Lower leg skin (tissue), 4 donors: ENCODE data around the gene STXBP6. TPM values are rescaled to one million over a fixed set of nuclear protein-coding genes. Genes with fewer than 3 reads are reported as not detected.

ENCODE experiments used
- DNase-seq, 2 donors: peaks; one replicate each; pipeline ENCODE4 v3.0.0-alpha.2; 2019; ENCODE audit warnings: low spot score in 2 of 2
- H3K4me3 ChIP-seq: fragments of 200-600 bp; sonication (generic); 2 replicates; pipeline ENCODE4 v1.5.1; 2017; ENCODE audit warnings: mild to moderate bottlenecking, low read depth; ENCODE audit not compliant: poor library complexity, severe bottlenecking
- CTCF ChIP-seq, 3 donors: fragments of 450-650 bp; IDR thresholded peaks; one replicate each; pipeline ENCODE4 v1.5.1; 2016; ENCODE audit warnings: antibody characterized with exemption in 3 of 3, mild to moderate bottlenecking in 3 of 3, moderate library complexity in 2 of 3
- POLR2A ChIP-seq, 2 donors: fragments of 450-650 bp; IDR thresholded peaks; one replicate each; pipeline ENCODE4 v1.6.1; 2016 to 2017; ENCODE audit warnings: antibody characterized with exemption in 2 of 2, mild to moderate bottlenecking in 1 of 2, moderate library complexity in 1 of 2
- WGBS, 2 donors: methylation state at CpG; one replicate each; pipeline ENCODE4 v1.1.5; 2018; 5-methylcytosine and 5-hydroxymethylcytosine counted together
- intact Hi-C: fragments of 100-400 bp; cut with DNase I; formaldehyde crosslinking; loops from one replicate; pipeline ENCODE4 v1.15.0; 2023; ENCODE audit warnings: low total_unique reads
- total RNA-seq, 4 donors: library from RNA; depleted of rRNA; stranded (reverse); fragments of >200 nt; gene quantifications; one replicate each; pipeline ENCODE4 v1.1.0, GENCODE V29; 2016

The STXBP6 gene
- total RNA-seq, 4 donors from 2014 or later = 24.6 to 49.3 (median 36.9) TPM

GRCh38 chr14:25026476-25027137, 23.3 kb downstream of the STXBP6 start:
- no peak overlapping the region for H3K4me3 ChIP-seq
- intact Hi-C loops = no loop called here
- no peak for DNase-seq
- TF ChIP-seq POLR2A (IDR thresholded peaks at IDR 0.05) = no peak
- TF ChIP-seq CTCF (IDR thresholded peaks at IDR 0.05) = no peak
- 93 to 95% methylated on average over 4 of the region's 4 CpGs for whole genome bisulfite sequencing, 2 donors

- H3K4me3 ChIP-seq = no peak overlapping the region
- 68 to 84% methylated on average over 1 of the region's 1 CpG for WGBS, 2 donors
- TF ChIP-seq CTCF (IDR thresholded peaks at IDR 0.05) = no peak
- TF ChIP-seq POLR2A (IDR thresholded peaks at IDR 0.05) = no peak
- intact Hi-C loops = no loop called here
- DNase-seq = no peak
These were observed 30.1 kb downstream of the STXBP6 start for GRCh38 chr14:25019892-25020291.

GRCh38 chr14:25017562-25017961, 32.4 kb downstream of the STXBP6 start:
- 95 to 97% methylated on average over 2 of the region's 2 CpGs for WGBS, 2 donors
- no peak for DNase-seq
- intact Hi-C loops = no loop called here
- no peak overlapping the region for H3K4me3 ChIP-seq
- TF ChIP-seq POLR2A (IDR thresholded peaks at IDR 0.05) = no peak
- no peak for TF ChIP-seq CTCF (IDR thresholded peaks at IDR 0.05)

- intact Hi-C loops = no loop called here
- 97 to 100% methylated on average over 1 of the region's 1 CpG for WGBS, 2 donors
- H3K4me3 ChIP-seq = no peak overlapping the region
- DNase-seq = no peak
- TF ChIP-seq CTCF (IDR thresholded peaks at IDR 0.05) = no peak
- TF ChIP-seq POLR2A (IDR thresholded peaks at IDR 0.05) = no peak
These were observed 34.2 kb downstream of the STXBP6 start for GRCh38 chr14:25015761-25016160.

- intact Hi-C loops = no loop called here
- H3K4me3 ChIP-seq = no peak overlapping the region
- no peak for DNase-seq
- TF ChIP-seq CTCF (IDR thresholded peaks at IDR 0.05) = no peak
- no peak for TF ChIP-seq POLR2A (IDR thresholded peaks at IDR 0.05)
- WGBS, 2 donors = 67 to 74% methylated on average over 4 of the region's 4 CpGs
These were observed 35.5 kb downstream of the STXBP6 start for GRCh38 chr14:25014440-25014839.

- no peak for TF ChIP-seq CTCF (IDR thresholded peaks at IDR 0.05)
- no peak for TF ChIP-seq POLR2A (IDR thresholded peaks at IDR 0.05)
- no peak overlapping the region for H3K4me3 ChIP-seq
- DNase-seq = no peak
- WGBS, 2 donors = 32 to 56% methylated on average over 1 of the region's 1 CpG
- intact Hi-C loops = no loop called here
These were observed 38.9 kb downstream of the STXBP6 start for GRCh38 chr14:25011095-25011494.
